Measurements from ENCODE around the gene CLMP.

Gene CLMP

DNA sequence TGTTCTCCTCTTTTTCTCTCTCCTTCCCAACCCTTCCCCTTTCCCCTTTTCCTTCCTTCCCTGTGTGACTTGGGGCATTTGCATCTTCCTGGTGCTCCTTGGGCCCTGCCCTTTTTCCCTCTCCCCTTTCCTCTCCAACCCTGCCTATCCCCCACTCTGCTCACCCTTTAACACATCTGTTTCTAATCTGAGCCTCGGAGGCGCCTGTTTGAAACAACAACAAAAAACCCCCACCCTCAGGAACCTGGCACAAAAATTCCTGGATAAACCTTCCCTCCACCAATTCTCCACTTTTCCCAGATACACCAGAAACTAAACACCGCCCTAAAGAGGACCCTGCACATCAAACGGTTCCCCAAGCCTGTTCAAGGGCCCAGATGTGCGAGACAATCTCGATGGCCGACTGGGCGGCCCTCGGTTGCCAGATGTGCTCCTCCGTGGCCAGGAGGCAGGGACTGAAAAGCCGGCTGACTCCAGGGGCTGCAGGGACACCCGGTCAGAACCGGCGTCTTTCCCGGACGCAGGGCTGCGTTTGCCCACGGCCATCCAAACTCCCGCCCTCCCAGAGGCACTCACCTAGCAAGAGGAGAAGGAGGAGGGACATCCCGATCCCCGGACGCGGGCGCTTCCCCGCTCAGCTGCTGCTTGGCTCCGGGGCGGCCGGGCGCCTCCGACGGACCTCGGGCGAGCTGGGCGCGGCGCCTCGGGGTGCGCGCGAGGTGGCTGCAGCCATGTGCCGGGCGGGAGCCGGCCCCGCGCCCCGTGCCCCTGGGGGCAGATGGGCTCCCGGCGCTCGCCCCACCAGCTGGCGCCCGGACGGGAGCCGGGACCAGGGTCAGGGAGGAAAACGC, 486 bp downstream of the CLMP start:
- Mint-ChIP-seq H3K27me3 (peaks cover 77% of the 10 kb centered on the region), H3K36me3 (ENCODE audit: insufficient read depth) (peaks cover 3% of the 10 kb centered on the region), H3K9me3 (no peaks in the 10 kb centered on the region), H3K27ac (ENCODE audit: low read depth) (no peak overlapping the region), H3K4me1 (peaks cover 13% of the 10 kb centered on the region), H3K4me3 (peak overlapping the region; percentile 55)
- ATAC-seq (replicated peaks; ENCODE audit: extremely low read depth, poor library complexity, severe bottlenecking) = no peak
- DNase-seq (ENCODE audit: low spot score in 2 of 2) = no peak

GRCh38 chr11:123193742-123194141, 1.3 kb downstream of the CLMP start:
- DNase-seq (ENCODE audit: low spot score in 2 of 2) = no peak

DNA sequence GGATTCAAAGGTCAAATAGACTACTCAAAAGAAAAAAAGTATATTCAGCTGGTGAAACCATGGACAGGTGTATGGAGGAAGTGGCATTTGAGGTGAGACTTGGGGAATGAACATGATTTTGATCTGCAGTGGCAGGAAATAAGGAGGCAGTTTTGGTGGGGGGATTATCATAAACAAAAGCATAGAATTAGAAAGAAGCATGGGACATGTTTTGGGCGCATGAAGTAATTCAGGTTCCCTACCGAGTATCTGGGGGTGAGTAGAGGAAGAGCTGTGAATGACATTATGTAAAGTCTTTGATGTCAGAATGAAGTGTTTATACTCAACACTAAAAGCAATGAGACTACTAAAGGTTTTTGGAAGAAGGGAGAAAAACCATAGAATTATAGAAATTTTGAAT, 3.1 kb downstream of the CLMP start:
- H3K27me3 Mint-ChIP-seq = peaks cover 77% of the 10 kb centered on the region

More at GRCh38 chr11:123193742-123194141, 1.3 kb downstream of the CLMP start:
- no peak overlapping the region for H3K4me3 Mint-ChIP-seq
- H3K36me3 Mint-ChIP-seq (ENCODE audit: insufficient read depth) = peaks cover 3% of the 10 kb centered on the region
- no peaks in the 10 kb centered on the region for H3K9me3 Mint-ChIP-seq
- peaks cover 13% of the 10 kb centered on the region for H3K4me1 Mint-ChIP-seq
- H3K27me3 Mint-ChIP-seq = peaks cover 72% of the 10 kb centered on the region
- no peak overlapping the region for H3K27ac Mint-ChIP-seq (ENCODE audit: low read depth)
- ATAC-seq (replicated peaks; ENCODE audit: extremely low read depth, poor library complexity, severe bottlenecking) = no peak

DNA sequence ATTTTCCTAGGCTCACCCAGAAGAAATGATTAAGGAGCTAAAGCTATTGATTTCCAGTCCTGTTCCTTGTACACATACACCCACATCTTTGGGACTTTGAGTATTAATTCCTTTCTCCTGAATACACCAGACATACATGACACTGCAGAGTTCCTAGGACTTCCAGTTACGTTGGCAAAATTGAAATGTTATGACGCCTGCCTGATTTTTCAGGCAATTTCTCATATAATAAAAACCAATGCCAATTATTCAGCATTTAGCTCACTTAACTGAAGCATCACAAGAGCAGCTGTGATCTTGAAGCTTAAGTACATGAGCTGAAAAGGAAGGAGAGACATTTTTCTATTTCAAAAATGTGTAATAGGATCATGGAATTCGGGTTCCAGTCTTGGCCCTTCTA, 4.5 kb downstream of the CLMP start:
- ATAC-seq (replicated peaks; ENCODE audit: extremely low read depth, poor library complexity, severe bottlenecking) = no peak

More for the DNA sequence above, 3.1 kb downstream of the CLMP start:
- ATAC-seq (replicated peaks; ENCODE audit: extremely low read depth, poor library complexity, severe bottlenecking) = no peak
- DNase-seq (ENCODE audit: low spot score in 2 of 2) = no peak
- H3K9me3 Mint-ChIP-seq = no peaks in the 10 kb centered on the region
- H3K4me3 Mint-ChIP-seq = no peak overlapping the region
- H3K4me1 Mint-ChIP-seq = peaks cover 13% of the 10 kb centered on the region
- peaks cover 3% of the 10 kb centered on the region for H3K36me3 Mint-ChIP-seq (ENCODE audit: insufficient read depth)
- no peak overlapping the region for H3K27ac Mint-ChIP-seq (ENCODE audit: low read depth)

DNA sequence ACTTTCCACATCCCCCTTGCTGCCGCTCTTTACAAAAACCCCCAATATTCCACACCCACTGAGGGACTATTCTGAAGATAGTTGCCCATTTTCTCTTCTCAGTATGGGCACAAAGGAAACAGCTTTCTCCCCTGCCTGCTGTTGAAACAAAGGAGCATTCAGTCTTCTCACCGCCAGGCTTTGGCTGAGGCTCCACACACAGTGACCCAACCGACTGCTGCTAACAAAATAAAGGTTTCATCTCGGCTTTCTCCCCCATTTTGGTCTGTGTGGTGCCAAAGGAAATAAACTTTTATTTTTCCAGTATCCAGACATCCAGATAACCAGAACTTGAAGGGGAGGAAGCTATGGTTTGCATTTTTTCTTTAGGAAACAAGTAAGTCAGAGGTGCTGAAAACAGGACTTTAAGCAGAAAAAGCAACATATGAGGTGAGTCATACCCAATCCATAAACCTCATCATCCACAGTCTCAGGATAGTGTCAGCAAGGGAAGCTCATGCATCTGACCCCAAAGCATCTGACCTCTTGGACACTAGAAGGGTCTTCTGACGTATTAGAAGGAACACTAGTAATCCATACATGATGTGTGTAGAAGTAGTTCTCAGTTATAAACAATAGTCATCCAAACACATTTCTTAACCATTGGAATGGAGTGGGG, 6.4 kb downstream of the CLMP start:
- Mint-ChIP-seq H3K27me3 (peaks cover 71% of the 10 kb centered on the region), H3K4me1 (peaks cover 6% of the 10 kb centered on the region), H3K27ac (ENCODE audit: low read depth) (no peak overlapping the region), H3K36me3 (ENCODE audit: insufficient read depth) (no peaks in the 10 kb centered on the region), H3K4me3 (no peak overlapping the region), H3K9me3 (no peaks in the 10 kb centered on the region)
- no peak for DNase-seq (ENCODE audit: low spot score in 2 of 2)
- no peak for ATAC-seq (replicated peaks; ENCODE audit: extremely low read depth, poor library complexity, severe bottlenecking)

More for the DNA sequence above, 4.5 kb downstream of the CLMP start:
- no peak for DNase-seq (ENCODE audit: low spot score in 2 of 2)
- peaks cover 3% of the 10 kb centered on the region for H3K36me3 Mint-ChIP-seq (ENCODE audit: insufficient read depth)
- peaks cover 77% of the 10 kb centered on the region for H3K27me3 Mint-ChIP-seq
- no peaks in the 10 kb centered on the region for H3K9me3 Mint-ChIP-seq
- no peak overlapping the region for H3K27ac Mint-ChIP-seq (ENCODE audit: low read depth)
- H3K4me3 Mint-ChIP-seq = no peak overlapping the region
- peaks cover 9% of the 10 kb centered on the region for H3K4me1 Mint-ChIP-seq

DNA sequence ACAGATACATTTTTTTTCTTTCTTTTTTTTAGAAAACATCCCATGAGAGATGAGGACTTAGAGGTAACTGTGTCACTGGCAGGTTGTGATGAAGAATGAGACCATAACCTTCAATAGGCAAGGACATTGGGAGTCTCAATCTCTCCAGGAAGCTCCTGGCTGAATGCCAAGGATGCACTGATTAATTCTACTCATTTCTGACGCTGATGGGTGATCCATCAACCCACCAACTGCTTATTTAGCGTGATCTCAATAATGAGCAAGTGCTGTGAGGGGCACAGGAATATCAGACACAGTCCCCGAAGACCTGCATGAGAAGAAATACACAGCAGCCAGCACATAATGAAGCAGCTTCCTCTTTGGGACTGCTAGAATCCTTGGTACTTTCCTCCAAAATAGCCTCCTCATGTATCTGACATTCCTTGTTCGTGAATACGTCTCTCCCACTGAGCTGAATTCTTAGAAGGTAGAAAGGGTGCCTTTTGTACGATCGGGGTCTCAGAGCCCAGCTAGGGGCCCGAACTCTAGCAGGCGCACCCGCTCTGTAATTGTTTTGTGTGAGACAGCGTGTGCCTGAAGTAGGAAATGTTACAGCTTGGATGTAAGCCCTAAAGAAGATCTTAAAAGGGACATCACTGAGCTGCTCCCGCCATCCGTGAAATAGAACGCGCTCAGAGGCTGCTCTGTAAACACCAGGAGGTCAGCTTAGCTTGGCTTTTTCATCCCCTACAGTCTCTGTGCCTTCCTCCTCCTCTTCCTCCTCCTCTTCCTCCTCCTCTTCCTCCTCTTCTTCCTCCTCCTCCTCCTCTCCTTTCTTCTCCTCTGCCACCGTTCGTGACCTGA, 7.2 kb downstream of the CLMP start:
- no peak overlapping the region for H3K4me3 Mint-ChIP-seq
- peaks cover 6% of the 10 kb centered on the region for H3K4me1 Mint-ChIP-seq
- no peak overlapping the region for H3K27ac Mint-ChIP-seq (ENCODE audit: low read depth)
- peaks cover 67% of the 10 kb centered on the region for H3K27me3 Mint-ChIP-seq
- H3K9me3 Mint-ChIP-seq = no peaks in the 10 kb centered on the region
- H3K36me3 Mint-ChIP-seq (ENCODE audit: insufficient read depth) = no peaks in the 10 kb centered on the region
- ATAC-seq (replicated peaks; ENCODE audit: extremely low read depth, poor library complexity, severe bottlenecking) = no peak
- DNase-seq (ENCODE audit: low spot score in 2 of 2) = no peak

GRCh38 chr11:123187248-123187647, 7.8 kb downstream of the CLMP start:
- no peak for DNase-seq (ENCODE audit: low spot score in 2 of 2)
- no peak overlapping the region for H3K4me3 Mint-ChIP-seq
- H3K27me3 Mint-ChIP-seq = peaks cover 67% of the 10 kb centered on the region
- H3K4me1 Mint-ChIP-seq = peaks cover 6% of the 10 kb centered on the region
- no peak for ATAC-seq (replicated peaks; ENCODE audit: extremely low read depth, poor library complexity, severe bottlenecking)
- H3K9me3 Mint-ChIP-seq = no peaks in the 10 kb centered on the region
- no peaks in the 10 kb centered on the region for H3K36me3 Mint-ChIP-seq (ENCODE audit: insufficient read depth)
- H3K27ac Mint-ChIP-seq (ENCODE audit: low read depth) = no peak overlapping the region

DNA sequence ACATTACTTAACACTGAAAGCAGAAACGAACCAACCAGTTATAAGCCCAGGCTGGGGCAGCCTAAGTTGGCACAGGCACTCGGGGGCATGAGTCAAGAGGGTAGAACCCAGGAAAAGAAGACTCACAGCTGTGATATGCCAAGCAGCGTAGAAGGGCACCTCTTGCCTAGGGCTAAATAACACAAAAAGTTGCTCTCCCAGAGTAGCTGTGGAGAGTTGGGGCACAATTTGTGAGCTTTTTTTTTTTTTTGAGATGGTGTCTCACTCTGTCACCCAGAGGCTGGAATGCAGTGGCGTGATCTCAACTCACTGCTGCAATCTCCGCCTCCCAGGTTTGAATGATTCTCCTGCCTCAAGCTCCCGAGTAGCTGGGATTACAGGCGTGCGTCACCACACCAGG, 8.8 kb downstream of the CLMP start:
- Mint-ChIP-seq H3K36me3 (ENCODE audit: insufficient read depth) (no peaks in the 10 kb centered on the region), H3K27ac (ENCODE audit: low read depth) (no peak overlapping the region), H3K4me3 (no peak overlapping the region), H3K9me3 (no peaks in the 10 kb centered on the region), H3K4me1 (no peaks in the 10 kb centered on the region), H3K27me3 (peaks cover 67% of the 10 kb centered on the region)
- ATAC-seq (replicated peaks; ENCODE audit: extremely low read depth, poor library complexity, severe bottlenecking) (no peak), DNase-seq (ENCODE audit: low spot score in 2 of 2) (no peak)

DNA sequence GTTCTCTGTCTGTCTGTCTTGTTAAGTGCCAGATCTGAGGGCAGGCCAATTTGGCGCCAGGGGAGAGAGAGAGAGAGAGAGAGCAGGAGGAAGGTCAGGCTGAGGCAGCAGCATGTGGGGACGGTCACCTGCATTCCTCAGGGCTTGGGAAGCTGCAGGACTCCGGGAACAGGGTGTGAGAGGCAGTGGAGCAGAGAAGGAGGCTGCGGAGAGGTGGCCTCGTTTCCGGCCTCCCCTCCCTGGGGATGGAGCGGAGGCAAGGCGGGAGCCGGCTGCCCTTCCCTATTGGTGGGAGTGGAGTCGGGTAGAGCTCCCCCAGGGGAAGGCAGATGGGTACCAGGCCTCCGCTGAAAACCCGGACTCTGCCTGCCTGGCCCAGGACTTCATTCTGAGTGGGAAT, 9.7 kb downstream of the CLMP start:
- Mint-ChIP-seq H3K36me3 (ENCODE audit: insufficient read depth) (no peaks in the 10 kb centered on the region), H3K4me3 (no peak overlapping the region), H3K27ac (ENCODE audit: low read depth) (no peak overlapping the region), H3K9me3 (no peaks in the 10 kb centered on the region), H3K4me1 (no peaks in the 10 kb centered on the region), H3K27me3 (peaks cover 70% of the 10 kb centered on the region)
- DNase-seq (ENCODE audit: low spot score in 2 of 2) (no peak), ATAC-seq (replicated peaks; ENCODE audit: extremely low read depth, poor library complexity, severe bottlenecking) (no peak)

GRCh38 chr11:123184531-123184930, 10.5 kb downstream of the CLMP start:
- H3K4me1 Mint-ChIP-seq = no peaks in the 10 kb centered on the region
- H3K36me3 Mint-ChIP-seq (ENCODE audit: insufficient read depth) = no peaks in the 10 kb centered on the region
- H3K27ac Mint-ChIP-seq (ENCODE audit: low read depth) = no peak overlapping the region
- peaks cover 70% of the 10 kb centered on the region for H3K27me3 Mint-ChIP-seq
- DNase-seq (ENCODE audit: low spot score in 2 of 2) = no peak
- H3K9me3 Mint-ChIP-seq = no peaks in the 10 kb centered on the region
- ATAC-seq (replicated peaks; ENCODE audit: extremely low read depth, poor library complexity, severe bottlenecking) = no peak
- no peak overlapping the region for H3K4me3 Mint-ChIP-seq

DNA sequence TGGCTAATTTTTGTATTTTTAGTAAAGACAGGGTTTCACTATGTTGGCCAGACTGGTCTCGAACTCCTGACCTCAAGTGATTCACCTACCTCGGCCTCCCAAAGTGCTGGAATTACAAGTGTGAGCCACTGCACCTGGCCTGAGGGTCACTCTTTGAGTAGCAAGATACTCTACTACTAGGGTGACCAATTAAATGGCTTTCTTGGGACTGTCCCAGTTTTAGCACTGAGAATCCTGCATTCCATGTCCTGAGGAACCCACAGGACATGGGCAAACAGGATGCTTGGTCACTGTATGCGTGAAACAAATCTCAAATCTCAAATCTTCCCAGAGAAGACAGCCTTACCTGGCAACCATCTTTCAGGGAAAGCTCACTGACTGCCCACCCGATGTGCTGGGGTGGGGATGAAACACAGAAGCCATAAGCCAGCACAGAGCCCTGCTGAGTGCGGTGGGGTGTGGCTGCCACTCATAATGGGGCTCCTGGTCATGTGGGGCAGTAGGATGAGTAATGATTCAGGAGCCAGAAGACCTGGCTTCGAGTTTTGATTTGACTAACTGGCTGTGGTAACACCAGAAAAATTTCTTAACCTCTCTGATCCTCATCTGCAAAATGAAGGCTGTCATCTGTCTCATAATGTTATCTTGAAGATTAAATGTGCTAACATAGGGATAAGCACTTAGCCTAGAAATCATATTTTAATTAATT, 11.5 kb downstream of the CLMP start:
- Mint-ChIP-seq H3K27me3 (peaks cover 65% of the 10 kb centered on the region), H3K36me3 (ENCODE audit: insufficient read depth) (no peaks in the 10 kb centered on the region)

More for the DNA sequence above, 11.5 kb downstream of the CLMP start:
- ATAC-seq (replicated peaks; ENCODE audit: extremely low read depth, poor library complexity, severe bottlenecking) (no peak), DNase-seq (ENCODE audit: low spot score in 2 of 2) (no peak)
- H3K27ac Mint-ChIP-seq (ENCODE audit: low read depth) = no peak overlapping the region
- no peak overlapping the region for H3K4me3 Mint-ChIP-seq
- no peaks in the 10 kb centered on the region for H3K9me3 Mint-ChIP-seq
- no peaks in the 10 kb centered on the region for H3K4me1 Mint-ChIP-seq
